Renal pelvis (tissue), 4 donors: ENCODE results near the gene SVIL. TPM values are rescaled to one million over a fixed set of nuclear protein-coding genes. Genes with fewer than 3 reads are reported as not detected.
"Not testable (repeated sequence)": the region's sequence is repeated elsewhere in the genome, so short reads cannot be mapped to it uniquely, and the experiment has no call there.

ENCODE experiments used
- DNase-seq: peaks from one replicate; pipeline ENCODE4 v3.0.0-alpha.2; 2013
- polyA plus RNA-seq, 3 donors: library from polyadenylated mRNA; unstranded; fragments of 120-200 nt; gene quantifications; one replicate each; pipeline ENCODE4 v1.2.1, GENCODE V29; 2013; ENCODE audit not compliant: insufficient read length in 3 of 3

Gene SVIL
- polyA plus RNA-seq, 3 donors = 39.5 to 41.3 (median 40.7) TPM

DNA sequence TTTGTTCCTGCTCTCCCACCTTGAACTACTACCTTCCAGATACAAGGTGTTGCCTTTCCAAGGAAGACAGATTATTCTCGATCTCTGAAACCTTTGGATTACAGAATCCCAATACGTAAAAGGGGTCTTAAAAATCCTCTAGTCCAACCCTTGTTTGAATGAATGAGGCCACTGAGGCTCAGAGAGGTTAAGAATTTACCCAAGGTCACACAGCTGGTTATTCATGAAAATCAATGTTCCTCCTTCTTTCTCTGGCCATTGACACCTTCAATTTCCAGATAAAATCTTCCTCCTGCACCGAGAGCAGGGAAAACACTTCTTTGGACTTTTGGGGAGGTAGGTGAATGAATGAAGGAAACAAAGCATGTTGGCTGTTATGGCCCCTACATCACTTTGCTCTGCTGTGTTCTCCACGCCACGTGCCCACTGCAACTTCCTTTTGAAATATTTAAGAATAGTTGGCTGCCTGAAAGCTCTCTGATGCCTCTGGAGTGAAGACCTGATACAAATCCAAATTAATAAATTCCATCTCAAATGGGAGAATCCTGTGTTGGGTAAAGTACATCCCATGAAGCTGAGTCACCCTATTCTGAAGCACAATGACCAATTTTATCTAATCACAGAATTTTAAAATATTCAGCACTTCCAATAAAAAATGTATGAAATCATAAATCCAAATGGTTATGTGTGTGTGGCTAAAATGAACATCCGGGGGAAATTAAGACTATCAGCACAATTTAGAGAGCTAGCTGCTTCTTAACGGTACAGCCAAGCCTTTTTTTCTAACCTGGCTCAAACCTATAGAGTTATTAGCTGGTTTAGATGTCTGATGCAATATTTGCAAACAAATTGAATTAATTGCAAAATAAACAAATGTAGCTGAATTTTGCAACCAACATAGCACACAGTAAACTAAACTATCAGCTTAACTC is 7.3 kb downstream of the SVIL start:
- DNase-seq = no peak

DNA sequence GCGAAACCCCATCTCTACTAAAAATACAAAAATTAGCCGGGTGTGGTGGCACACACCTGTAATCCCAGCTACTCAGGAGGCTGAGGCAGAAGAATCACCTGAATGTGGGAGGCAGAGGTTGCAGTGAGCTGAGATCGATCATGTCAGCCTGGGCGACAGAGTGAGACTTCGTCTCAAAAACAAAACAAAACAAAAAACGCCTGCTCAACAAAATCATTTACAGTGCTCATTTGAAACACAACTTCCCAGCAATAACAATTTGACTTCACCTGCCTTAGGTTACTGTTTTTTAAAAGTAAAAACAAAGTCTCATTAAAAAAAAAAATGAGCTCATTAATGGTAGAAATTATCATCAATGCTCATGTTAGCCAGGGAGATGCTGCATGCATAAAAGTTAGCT is 10.4 kb downstream of the SVIL start:
- not testable (repeated sequence) for DNase-seq

DNA sequence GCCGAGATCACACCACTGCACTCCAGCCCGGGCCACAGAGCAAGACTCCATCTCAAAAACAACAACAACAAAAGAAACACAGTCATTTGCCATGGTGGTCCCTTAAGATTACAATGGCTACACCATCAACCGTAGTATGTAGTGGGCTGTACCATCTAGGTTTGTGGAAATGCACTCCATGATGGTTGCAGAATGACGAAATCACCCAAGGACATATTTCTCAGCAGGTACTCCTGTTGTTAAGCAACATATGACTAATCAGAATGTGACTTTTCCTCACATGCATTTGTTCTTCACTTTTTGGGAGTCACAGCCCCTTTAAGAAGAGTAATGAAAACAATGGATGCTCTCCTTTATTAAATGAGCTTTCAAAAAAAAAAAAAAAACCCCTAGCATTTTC is 11.0 kb downstream of the SVIL start:
- DNase-seq = no peak

DNA sequence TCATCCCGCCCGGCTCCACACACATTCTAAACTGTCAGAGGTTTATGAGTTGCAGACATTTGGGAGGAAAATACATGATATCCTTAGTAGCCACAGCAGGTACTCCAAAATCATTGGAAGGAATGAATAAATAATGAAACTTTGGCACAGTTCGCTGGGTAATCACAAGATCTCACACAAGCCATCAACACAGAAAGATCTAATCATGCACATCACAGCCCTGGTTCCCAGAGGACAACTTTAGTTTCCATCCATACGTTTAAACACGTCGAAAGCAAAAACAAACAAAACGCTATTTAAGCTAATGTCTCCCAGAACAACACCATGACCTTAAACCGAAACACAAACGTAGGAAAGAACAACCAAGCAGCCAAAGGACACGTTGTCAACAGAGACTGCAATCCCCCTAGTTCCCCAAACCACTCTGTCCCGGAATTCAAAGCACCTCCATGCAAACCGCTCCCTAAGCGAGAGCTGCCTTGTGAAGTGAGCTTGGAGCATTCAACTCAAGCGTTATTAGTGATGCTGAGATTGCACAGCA is 12.3 kb downstream of the SVIL start:
- no peak for DNase-seq

DNA sequence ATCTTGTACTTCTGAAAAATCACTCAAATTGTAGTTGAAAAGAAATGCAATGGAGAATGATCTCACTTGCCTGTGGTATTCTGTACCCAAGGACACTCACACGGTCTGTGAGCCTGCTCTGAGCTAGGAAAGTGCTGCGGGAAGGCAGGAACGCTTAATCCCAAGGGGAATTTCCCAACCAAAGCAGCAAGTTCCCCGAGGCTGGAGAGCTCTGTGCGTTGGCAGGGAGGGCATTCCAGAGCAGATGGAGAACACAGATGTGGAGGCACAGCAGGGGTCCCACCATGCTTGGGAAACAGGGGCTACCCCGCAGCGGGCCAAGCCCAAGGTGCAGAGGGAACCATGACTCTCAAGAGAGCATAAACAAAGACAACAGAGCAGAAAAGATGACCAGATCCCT is 13.6 kb downstream of the SVIL start:
- DNase-seq = no peak

DNA sequence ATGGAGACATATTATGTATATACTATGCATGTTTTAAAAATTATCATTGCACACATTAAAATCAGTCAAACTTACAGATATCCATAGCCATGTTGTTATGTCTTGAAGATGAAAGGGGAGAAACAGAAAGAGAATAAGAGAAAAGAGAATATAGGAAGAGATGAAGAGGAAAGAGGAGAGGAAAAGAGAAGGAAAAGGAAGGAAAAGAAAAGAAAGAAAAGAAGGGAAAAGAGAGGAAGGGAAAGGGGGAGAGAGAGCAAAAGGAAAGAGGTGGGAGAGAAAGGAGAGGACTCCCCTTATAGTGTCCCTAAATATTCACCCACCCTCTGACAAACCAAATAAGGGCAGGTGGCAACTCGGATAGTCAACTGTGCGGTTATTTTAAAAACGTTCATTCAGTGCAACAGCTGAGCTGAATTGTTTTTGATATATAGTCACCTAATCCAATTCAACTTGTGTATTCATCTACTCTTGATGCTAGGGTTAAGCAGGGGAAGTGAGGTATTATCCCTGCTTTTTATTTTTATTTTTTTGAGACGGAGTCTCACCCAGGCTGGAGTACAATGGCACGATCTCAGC is 14.6 kb downstream of the SVIL start:
- no peak for DNase-seq

DNA sequence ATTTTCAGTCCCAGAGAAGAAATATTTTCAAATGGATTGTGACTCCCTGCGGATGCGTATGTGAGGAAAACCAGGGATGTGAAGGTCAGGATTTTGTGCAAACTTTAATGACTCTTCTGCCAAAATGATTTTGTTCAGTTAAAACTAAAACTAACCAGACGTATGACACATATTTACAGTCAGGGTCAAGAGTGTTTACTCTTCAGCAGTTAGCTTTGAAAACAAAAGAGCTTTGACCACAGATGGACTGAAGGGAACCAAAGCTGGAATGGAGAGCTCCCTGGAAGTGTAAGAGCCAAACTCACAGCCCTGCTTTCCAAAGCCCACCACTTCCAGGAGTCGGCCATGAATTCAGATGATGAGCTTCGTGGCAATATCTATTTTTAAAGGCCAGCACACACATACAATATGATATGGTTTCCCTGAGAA is 15.5 kb downstream of the SVIL start:
- no peak for DNase-seq

DNA sequence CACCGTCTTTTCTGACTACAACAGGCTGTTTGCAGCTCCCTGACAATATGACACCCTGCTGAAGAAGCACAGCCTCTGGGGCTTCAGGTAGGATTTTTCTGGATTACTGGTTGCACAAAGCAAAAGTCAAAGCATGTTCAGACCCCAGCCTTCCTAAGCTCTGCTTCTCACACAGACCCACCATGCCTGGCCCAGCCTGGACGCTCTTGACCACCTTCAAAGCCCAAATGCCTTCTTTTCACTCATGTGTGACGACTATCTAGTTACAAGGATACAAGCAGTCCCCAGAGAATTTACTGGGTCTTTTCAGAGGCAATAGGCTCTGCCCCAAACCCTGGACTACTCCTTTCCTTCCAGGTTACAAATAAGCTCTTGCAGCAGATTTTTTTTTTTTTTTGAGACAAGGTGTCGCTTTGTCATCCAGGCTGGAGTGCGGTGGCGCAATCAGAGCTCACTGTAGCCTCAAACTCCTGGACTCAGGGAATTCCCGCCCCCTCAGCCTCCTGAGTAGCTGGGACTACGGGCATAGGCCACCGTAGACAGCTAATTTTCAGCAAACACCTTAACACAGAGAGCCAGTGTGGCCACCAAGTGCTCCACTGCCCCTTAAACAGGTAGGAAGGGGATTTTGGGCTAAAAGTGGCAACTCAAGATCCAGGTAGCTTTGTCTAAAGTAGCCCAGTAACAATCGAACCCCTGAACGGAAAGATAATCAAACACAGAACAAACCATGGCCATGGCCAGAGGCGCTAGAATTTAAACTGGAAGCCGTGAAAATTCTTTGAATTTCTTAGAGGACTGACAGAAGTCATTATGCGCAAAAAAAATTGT is 16.2 kb downstream of the SVIL start:
- DNase-seq = peak; percentile 85

DNA sequence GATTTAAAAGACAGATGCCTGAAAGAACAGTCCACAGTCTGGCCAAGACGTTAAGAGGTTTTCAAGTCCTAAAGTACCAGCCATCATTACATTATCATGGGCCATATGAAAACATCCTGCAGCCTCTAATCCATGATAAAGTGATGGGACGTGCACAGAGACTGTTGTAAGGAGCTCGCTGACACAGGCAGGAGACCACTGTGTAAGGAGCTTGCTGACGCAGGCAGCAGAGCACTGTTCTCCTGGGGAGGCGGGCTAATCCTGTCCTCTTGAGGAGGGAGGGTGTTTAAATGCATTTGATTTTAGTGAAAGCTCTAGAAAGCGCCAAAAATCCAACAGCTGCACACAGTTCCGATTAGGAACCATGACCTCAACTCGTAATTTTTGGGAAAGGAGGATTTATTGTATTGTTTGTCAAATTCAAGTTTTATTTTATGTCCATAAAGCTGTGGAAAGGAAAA is 16.9 kb downstream of the SVIL start:
- peak; percentile 57 for DNase-seq

DNA sequence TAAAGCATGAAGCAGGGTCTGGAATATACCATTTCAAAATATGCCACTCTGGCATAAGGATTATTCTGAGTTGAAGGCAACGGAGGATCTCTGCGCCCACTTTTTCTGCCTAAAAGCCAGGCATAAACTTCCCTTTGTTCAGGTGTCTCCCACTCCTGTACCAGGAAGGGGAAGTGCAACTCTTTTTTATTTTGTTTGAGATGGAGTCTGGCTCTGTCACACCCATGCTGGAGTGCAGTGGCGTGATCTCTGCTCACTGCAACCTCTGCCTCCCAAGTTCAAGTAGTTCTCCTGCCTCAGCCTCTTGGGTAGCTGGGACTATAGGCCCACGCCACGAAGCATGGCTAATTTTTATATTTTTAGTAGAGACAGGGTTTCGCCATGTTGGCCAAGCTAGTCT is 18.2 kb downstream of the SVIL start:
- no peak for DNase-seq

DNA sequence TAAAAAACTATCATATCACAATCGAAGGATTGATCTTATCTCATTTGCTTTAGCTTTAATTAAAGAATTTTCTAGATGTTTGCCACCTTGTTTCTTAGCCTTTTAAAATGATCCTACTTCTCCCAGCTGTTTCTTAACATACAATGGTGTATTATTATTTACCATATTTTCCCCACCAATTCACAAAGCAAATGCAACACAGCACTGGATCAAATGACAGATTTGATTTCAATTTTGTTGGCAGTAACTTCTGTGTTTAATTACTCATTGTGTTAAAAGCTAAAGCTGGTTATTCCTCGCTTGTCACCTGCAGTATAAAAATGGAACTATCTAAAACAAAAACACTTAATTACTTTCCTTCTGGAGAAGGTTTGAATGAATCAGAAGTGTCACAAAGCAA is 19.6 kb downstream of the SVIL start:
- no peak for DNase-seq

DNA sequence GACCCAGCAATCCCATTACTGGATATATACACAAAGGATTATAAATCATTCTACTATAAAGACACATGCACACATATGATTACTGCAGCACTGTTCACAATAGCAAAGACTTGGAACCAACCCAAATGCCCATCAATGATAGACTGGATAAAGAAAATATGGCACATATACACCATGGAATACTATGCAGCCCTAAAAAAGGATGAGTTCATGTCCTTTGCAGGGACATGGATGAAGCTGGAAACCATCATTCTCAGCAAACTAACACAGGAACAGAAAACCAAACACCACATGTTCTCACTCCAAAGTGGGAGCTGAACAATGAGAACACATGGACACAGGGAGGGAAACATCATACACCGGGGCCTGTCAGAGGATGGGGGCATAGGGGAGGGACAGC is 20.5 kb downstream of the SVIL start:
- DNase-seq = not testable (repeated sequence)

DNA sequence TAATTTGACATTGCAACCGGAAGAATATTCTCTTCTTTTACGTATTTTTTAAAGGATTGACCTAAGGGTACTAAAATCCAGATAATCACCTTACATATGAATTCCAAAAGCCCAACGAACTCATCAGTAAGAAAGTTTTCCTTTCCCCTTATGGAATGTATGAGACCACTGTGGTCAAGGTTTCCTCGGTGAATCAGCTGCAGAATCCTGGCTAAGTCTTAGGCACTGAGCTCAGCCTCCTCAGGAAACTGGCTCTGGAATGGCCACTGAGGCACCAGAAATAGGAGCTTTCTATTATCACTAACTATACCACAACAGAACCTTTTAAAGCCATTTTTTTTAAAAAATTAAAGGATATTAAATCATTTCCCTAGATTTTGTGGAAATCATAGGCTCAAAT is 21.0 kb downstream of the SVIL start:
- DNase-seq = no peak

DNA sequence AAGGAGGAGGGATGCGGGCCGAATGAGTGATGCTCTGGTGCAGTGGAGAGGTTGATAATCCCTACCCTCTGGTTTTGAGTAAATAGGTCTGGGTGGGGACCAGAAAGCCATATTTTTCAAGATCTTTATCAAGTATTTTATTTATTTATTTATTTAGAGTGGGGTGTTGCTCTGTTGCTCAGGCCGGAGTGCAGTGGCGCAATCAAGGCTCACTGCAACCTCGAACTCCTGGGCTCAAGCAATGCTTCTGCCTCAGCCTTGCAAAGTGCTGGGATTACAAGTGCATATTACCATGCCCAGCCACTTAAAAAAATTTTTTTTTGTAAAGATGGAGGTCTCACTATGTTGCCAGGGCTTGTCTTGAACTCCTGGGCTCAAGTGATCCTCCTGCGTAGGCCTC is 21.6 kb downstream of the SVIL start:
- no peak for DNase-seq

DNA sequence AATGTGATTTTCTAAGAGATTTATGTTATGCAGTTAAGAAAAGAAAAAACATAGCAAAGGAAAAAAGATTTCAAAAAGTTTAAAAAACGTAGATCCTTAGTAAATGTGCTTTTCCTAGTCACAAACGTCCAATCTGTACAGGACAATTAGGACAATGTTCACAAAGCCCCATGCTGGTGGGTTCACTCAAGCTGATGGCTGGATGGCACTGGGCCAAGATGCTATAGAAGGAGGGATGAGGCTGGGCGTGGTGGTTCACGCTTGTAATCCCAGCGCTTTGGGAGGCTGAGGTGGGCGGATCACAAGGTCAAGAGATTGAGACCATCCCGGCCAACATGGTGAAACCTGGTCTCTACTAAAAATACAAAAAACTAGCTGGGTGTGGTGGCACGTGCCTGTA is 22.1 kb downstream of the SVIL start:
- no peak for DNase-seq

DNA sequence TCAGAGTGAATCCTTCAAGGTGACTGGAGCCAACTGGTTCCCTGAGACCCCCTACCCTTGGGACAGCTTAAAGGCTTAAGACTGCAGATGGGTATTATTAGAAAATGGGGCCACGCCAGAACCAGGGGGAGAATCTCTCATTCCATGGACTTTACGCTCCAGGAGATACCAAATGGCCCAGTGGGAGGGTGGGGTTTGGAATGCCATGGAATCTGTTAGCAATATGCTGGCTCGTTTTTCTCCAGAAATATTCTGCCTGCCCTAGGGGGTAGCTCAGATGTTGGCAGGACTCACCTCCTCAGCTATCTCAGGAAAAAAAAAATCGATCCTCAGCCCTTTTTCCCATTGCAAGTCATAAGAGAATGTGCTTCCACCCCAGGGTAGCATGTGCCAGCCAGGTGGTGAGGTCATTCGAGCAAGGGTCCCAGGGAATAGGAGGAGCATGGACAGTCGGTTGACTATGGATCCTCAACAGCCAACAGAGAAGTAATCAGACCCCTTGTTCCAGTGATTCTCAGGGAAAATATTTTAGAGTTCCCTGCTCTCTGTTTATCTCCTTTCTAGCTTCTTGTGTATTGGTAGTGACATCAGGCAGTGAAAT is 22.9 kb downstream of the SVIL start:
- DNase-seq = no peak

DNA sequence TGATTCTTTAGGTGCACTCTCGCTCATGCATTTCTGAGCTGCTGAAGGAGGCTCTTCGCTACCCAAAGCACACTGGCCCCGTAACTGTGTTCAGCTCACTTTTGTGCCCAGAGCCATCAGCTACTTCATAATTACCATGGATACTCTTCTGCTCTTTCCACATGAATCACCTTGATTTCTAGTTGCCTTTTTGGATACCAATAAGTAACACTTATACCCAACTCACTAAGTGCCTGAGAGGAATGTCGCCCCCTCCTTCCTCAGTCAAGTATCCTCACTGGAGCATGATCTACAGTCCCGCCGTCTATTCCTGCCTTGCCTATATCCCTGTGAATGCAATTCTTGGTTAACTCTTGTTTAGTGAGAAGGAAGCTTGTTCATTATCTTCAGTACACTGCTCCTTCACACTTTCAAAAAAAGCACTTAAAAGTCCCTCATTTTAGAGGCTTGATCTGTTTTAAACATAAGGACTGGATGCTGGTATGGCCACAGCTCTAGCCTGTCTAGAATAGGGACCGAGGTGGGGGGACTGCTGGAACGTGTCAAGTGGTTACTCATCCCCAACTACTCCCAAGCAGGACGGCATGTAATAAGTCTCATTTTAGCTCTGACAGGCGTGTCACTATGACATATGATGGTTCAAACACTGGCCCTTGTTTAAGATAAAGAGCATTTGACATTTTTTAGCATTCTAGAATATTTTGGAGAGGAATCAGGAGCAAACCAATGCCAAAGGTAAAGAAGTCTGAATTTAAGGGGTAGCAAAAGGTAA is 23.7 kb downstream of the SVIL start:
- DNase-seq = no peak

DNA sequence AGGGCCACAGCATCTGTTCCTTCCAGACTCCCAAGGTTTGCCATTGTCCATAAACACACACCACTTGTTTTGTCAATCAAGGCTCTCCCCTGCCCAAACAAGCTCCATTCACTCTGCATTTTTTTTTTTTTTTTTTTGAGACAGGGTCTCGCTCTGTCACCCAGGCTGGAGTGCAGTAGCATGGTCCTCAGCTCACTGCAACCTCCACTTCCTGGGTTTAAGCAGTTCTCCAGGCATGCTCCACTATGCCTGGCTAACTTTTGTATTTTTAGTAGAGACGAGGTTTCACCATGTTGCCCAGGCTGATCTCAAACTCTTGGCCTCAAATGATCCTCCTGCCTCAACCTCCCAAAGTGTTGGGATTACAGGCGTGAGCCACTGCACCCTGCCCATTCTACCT is 24.4 kb downstream of the SVIL start:
- not testable (repeated sequence) for DNase-seq

DNA sequence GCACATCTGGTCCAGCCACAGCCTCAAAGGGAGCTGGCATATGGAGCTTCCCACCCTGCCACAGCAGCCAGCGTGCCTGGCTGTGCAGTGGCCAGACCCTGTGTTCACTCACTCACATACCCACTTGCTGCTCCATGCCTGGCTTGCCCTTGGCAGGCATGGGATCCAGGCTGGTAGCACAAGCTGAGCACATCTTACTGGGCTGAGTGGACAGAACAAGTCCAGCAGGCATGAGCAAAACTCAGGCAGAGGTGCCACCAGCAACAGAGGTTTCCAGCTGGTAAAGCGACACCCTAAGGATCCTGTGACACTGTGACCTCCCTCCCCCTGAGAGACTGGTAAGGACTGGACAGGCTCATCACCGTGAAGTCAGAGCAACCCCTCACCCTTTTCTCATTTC is 25.1 kb downstream of the SVIL start:
- no peak for DNase-seq

DNA sequence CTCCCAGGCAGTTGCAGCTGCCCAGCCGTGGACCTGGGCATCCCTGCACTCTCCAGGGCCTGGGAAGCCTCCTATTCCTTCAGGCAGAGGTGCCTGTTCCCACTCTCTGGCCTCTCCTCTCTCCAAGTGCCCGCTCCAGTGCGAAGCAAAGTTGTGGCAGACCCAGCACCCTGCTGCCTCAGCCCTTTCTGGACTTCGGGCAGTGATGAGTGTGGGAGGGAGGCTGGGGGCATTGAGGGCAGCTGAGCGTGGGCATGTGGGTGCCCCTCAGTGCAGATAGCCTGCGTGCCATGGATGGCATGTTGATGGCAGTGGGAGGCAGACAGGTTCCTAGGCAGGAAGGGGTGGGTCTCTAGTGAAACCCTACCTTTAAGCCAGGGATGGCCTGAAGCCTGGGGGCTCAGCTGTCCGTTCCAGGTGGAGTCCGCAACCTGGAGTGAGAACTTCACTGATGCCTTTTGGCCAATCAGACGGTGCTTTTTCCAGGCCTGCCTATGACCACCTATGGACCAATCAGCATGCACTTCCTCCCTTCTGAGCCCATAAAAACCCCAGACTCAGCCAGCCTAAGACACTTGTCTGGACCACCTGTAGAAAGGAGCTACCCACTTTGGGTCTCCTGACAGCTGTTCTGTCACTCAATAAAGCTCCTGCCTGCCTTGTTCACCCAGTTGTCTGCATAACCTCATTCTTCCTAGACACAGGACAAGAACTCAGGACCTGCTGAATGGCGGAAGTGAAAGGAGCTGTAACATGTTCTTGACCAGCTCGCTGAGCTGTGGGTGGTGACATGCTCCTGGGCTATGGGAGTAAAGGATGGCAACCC is 26.1 kb downstream of the SVIL start:
- DNase-seq = no peak
